Hepatocyte (in vitro differentiated cells): ENCODE results near the gene ARL17B.
"Not testable (repeated sequence)": the region's sequence is repeated elsewhere in the genome, so short reads cannot be mapped to it uniquely, and the experiment has no call there.

Source experiments
- CTCF ChIP-seq: fragments of 200-600 bp; sonication (generic); IDR thresholded peaks from 2 replicates; pipeline ENCODE4 v1.5.1; 2016; ENCODE audit warnings: antibody characterized with exemption, mild to moderate bottlenecking; ENCODE audit not compliant: poor library complexity
- EZH2 ChIP-seq: fragments of 200-600 bp; sonication (generic); IDR thresholded peaks from 2 replicates; pipeline ENCODE4 v1.6.1; 2016; ENCODE audit warnings: antibody characterized with exemption, mild to moderate bottlenecking, borderline replicate concordance

DNA sequence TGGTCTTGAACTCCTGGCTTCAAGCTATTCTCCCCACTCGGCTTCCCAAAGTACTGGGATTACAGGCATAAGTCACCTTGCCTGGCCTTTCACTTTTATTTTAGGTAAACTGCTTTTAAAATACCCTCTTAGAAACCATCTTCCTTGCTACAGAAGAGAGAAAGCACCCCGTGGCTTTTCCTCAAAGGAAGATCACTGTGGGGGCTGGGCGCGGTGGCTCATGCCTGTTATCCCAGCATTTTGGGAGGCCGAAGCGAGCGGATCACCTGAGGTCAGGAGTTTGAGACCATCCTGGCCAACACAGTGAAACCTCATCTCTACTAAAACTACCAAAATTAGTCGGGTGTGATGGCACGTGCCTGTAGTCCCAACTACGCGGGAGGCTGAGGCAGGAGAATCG, 78.9 kb downstream of the ARL17B start:
- not testable (repeated sequence) for TF ChIP-seq EZH2, CTCF
